Measurements from ENCODE around the gene SLC4A11.

The SLC4A11 gene

GRCh38 chr20:3246682-3247081 lies 7.7 kb upstream of the SLC4A11 start:
- DNase-seq (ENCODE audit: low spot score) = no peak

GRCh38 chr20:3245711-3246110 lies 6.7 kb upstream of the SLC4A11 start:
- no peak for DNase-seq (ENCODE audit: low spot score)

GRCh38 chr20:3245156-3245555 lies 6.2 kb upstream of the SLC4A11 start:
- DNase-seq (ENCODE audit: low spot score) = no peak

GRCh38 chr20:3244613-3245012 lies 5.6 kb upstream of the SLC4A11 start:
- DNase-seq (ENCODE audit: low spot score) = no peak

GRCh38 chr20:3243718-3244358 lies 4.8 kb upstream of the SLC4A11 start:
- DNase-seq (ENCODE audit: low spot score) = no peak

GRCh38 chr20:3242172-3242692 lies 3.2 kb upstream of the SLC4A11 start:
- DNase-seq (ENCODE audit: low spot score) = no peak

- no peak for DNase-seq (ENCODE audit: low spot score)
These were observed 1.9 kb upstream of the SLC4A11 start for GRCh38 chr20:3240776-3241363.

GRCh38 chr20:3239867-3240775 lies 1.1 kb upstream of the SLC4A11 start:
- DNase-seq (ENCODE audit: low spot score) = no peak

GRCh38 chr20:3238616-3239025 lies 369 bp downstream of the SLC4A11 start:
- DNase-seq (ENCODE audit: low spot score) = peak; percentile 83

- no peak for DNase-seq (ENCODE audit: low spot score)
These were observed 903 bp downstream of the SLC4A11 start for GRCh38 chr20:3237958-3238615.

- DNase-seq (ENCODE audit: low spot score) = no peak
These were observed 1.7 kb downstream of the SLC4A11 start for GRCh38 chr20:3237011-3237957.

GRCh38 chr20:3235666-3236324 lies 3.2 kb downstream of the SLC4A11 start:
- DNase-seq (ENCODE audit: low spot score) = no peak

GRCh38 chr20:3233991-3234498 lies 4.9 kb downstream of the SLC4A11 start:
- DNase-seq (ENCODE audit: low spot score) = no peak

GRCh38 chr20:3233131-3233990 lies 5.6 kb downstream of the SLC4A11 start:
- no peak for DNase-seq (ENCODE audit: low spot score)

GRCh38 chr20:3231889-3232588 lies 7.0 kb downstream of the SLC4A11 start:
- DNase-seq (ENCODE audit: low spot score) = no peak

- DNase-seq (ENCODE audit: low spot score) = no peak
These were observed 7.9 kb downstream of the SLC4A11 start for GRCh38 chr20:3231116-3231515.

GRCh38 chr20:3229798-3230197 lies 9.2 kb downstream of the SLC4A11 start:
- DNase-seq (ENCODE audit: low spot score) = no peak

- DNase-seq (ENCODE audit: low spot score) = no peak
These were observed 9.8 kb downstream of the SLC4A11 start for GRCh38 chr20:3229158-3229557.

- DNase-seq (ENCODE audit: low spot score) = no peak
These were observed 10.3 kb downstream of the SLC4A11 start for GRCh38 chr20:3228750-3229032.

Measured in HuH-7.5 (cell line).